GM12878 (cell line): ENCODE results near the gene ADAR. TPM values are rescaled to one million over a fixed set of nuclear protein-coding genes. Genes with fewer than 3 reads are reported as not detected.

Source experiments
- CBFB ChIP-seq: IDR thresholded peaks from 2 replicates; pipeline ENCODE4 v1.6.1; 2016; ENCODE audit warnings: antibody characterized with exemption, low read depth
- CHD2 ChIP-seq: IDR thresholded peaks from 2 replicates; pipeline ENCODE4 v1.6.1; 2011; ENCODE audit warnings: low read depth, low read length, improper control_type of control experiment, borderline replicate concordance
- CREB1 ChIP-seq: IDR thresholded peaks from 2 replicates; pipeline ENCODE4 v1.6.1; 2012; ENCODE audit warnings: low read depth, mild to moderate bottlenecking, inconsistent platforms
- DPF2 ChIP-seq: fragments of 450-650 bp; IDR thresholded peaks from 2 replicates; pipeline ENCODE4 v1.6.1; 2017; ENCODE audit warnings: mild to moderate bottlenecking
- EED ChIP-seq: sonication (generic); IDR thresholded peaks from 2 replicates; pipeline ENCODE4 v1.6.1; 2016; ENCODE audit warnings: antibody characterized with exemption, low read depth
- HCFC1 ChIP-seq: fragments of 150-350 bp; IDR thresholded peaks from 2 replicates; pipeline ENCODE4 v1.6.1; 2014; ENCODE audit warnings: low read length
- IKZF2 ChIP-seq, 2 experiments: fragments of 450-650 bp; IDR thresholded peaks; 2 replicates each; pipeline ENCODE4 v1.6.1; 2017; ENCODE audit warnings: mild to moderate bottlenecking in 2 of 2, moderate library complexity in 2 of 2
- IRF4 ChIP-seq: IDR thresholded peaks from 2 replicates; pipeline ENCODE4 v1.6.1; 2011; ENCODE audit warnings: low read depth, low read length
- MTA2 ChIP-seq: fragments of 450-650 bp; IDR thresholded peaks from 2 replicates; pipeline ENCODE4 v1.6.1; 2016; ENCODE audit warnings: low read depth, mild to moderate bottlenecking, moderate library complexity
- MXI1 ChIP-seq: fragments of 150-350 bp; IDR thresholded peaks from 2 replicates; pipeline ENCODE4 v1.6.1; 2011; ENCODE audit warnings: low read depth, mild to moderate bottlenecking, inconsistent platforms, low read length, improper control_type of control experiment
- NR2C2 ChIP-seq: IDR thresholded peaks from 2 replicates; pipeline ENCODE4 v1.6.1; 2011; ENCODE audit warnings: borderline replicate concordance, low read depth; ENCODE audit not compliant: control insufficient read depth, insufficient read length
- NR2F1 ChIP-seq: fragments of 450-650 bp; conservative IDR thresholded peaks from 2 replicates; pipeline ENCODE4 v1.6.1; 2017; ENCODE audit warnings: mild to moderate bottlenecking
- PAX5 ChIP-seq: IDR thresholded peaks from 2 replicates; pipeline ENCODE4 v1.6.1; 2011; ENCODE audit warnings: low read depth, low read length, borderline replicate concordance
- POLR2AphosphoS2 ChIP-seq: IDR thresholded peaks from 2 replicates; pipeline ENCODE4 v1.6.1; 2011; ENCODE audit warnings: low read depth, mild to moderate bottlenecking, low read length, improper control_type of control experiment, moderate library complexity
- RB1 ChIP-seq: fragments of 450-650 bp; formaldehyde crosslinking; IDR thresholded peaks from 2 replicates; pipeline ENCODE4 v1.6.1; 2017; ENCODE audit warnings: mild to moderate bottlenecking, borderline replicate concordance
- RUNX3 ChIP-seq: IDR thresholded peaks from 2 replicates; pipeline ENCODE4 v1.6.1; 2012; ENCODE audit warnings: low read length, inconsistent platforms
- SMAD1 ChIP-seq: fragments of 450-650 bp; IDR thresholded peaks from 2 replicates; pipeline ENCODE4 v1.6.1; 2018; ENCODE audit warnings: mild to moderate bottlenecking, low read depth; ENCODE audit not compliant: partially characterized antibody
- SPI1 ChIP-seq: IDR thresholded peaks from 2 replicates; pipeline ENCODE4 v1.6.1; 2011; ENCODE audit warnings: low read depth, mild to moderate bottlenecking, low read length, moderate library complexity, borderline replicate concordance; ENCODE audit not compliant: insufficient read depth
- TAF1 ChIP-seq: IDR thresholded peaks from 2 replicates; pipeline ENCODE4 v1.6.1; 2011; ENCODE audit warnings: mild to moderate bottlenecking, low read depth, low read length, borderline replicate concordance
- ZNF217 ChIP-seq: fragments of 450-650 bp; IDR thresholded peaks from 2 replicates; pipeline ENCODE4 v1.6.1; 2017; ENCODE audit warnings: antibody characterized with exemption, mild to moderate bottlenecking
- ZNF24 ChIP-seq: fragments of 450-650 bp; IDR thresholded peaks from 2 replicates; pipeline ENCODE4 v1.6.1; 2017; ENCODE audit warnings: antibody characterized with exemption, mild to moderate bottlenecking
- polyA plus RNA-seq, 11 experiments: library from polyadenylated mRNA; depleted of rRNA in 4 of 11; unstranded in 6 of 11; stranded (reverse) in 5 of 11; fragments of >200 nt; fragmentation: Nextera tagmentation in 4 of 11; fragmentation: Illumina TruSeq in 1 of 11; extraction: Ambion mirVana in 4 of 11; extraction: Trizol in 1 of 11; gene quantifications; 1 replicate in 1 of 11; 2 replicates in 10 of 11; pipeline versions ENCODE4 v1.2.1 to v1.2.3, GENCODE V29; 2011 to 2016; ENCODE audit warnings: inconsistent platforms in 2 of 11, missing spikeins in 2 of 11, low read depth in 1 of 11
- total RNA-seq, 4 experiments: library from RNA; depleted of rRNA in 3 of 4; stranded (reverse); fragments of >200 nt in 3 of 4; fragmentation: Illumina TruSeq in 1 of 4; extraction: Trizol in 1 of 4; gene quantifications; 2 replicates each; pipeline versions ENCODE4 v1.2.1 to v1.2.3, GENCODE V29; 2013 to 2021
- TF ChIP-seq, protein P1 (sequence below): fragments of 450-650 bp; IDR thresholded peaks from 2 replicates; pipeline ENCODE4 v1.6.1; 2016; ENCODE audit warnings: mild to moderate bottlenecking, moderate library complexity, borderline replicate concordance
- TF ChIP-seq, protein P2 (sequence below): IDR thresholded peaks from 2 replicates; pipeline ENCODE4 v1.6.1; 2012; ENCODE audit warnings: low read depth, low read length, improper control_type of control experiment
- TF ChIP-seq, protein P3 (sequence below), 3 experiments: IDR thresholded peaks in 2 of 3; conservative IDR thresholded peaks in 1 of 3; 2 replicates each; pipeline ENCODE4 v1.5.1; 2011; ENCODE audit warnings: low read depth in 3 of 3, low read length in 3 of 3, mild to moderate bottlenecking in 3 of 3, control low read depth in 2 of 3, moderate library complexity in 2 of 3, inconsistent platforms in 1 of 3, mixed read lengths in 1 of 3; ENCODE audit not compliant: control insufficient read depth in 2 of 3, insufficient read depth in 1 of 3; ENCODE audit errors: extremely low read depth in 1 of 3

ADAR gene
- total and polyA plus RNA-seq, 10 of the 15 experiments (the other 5 are each of a cell fraction or from before 2014, with no cell fraction given) = 55.5 to 413 (median 176) TPM

DNA sequence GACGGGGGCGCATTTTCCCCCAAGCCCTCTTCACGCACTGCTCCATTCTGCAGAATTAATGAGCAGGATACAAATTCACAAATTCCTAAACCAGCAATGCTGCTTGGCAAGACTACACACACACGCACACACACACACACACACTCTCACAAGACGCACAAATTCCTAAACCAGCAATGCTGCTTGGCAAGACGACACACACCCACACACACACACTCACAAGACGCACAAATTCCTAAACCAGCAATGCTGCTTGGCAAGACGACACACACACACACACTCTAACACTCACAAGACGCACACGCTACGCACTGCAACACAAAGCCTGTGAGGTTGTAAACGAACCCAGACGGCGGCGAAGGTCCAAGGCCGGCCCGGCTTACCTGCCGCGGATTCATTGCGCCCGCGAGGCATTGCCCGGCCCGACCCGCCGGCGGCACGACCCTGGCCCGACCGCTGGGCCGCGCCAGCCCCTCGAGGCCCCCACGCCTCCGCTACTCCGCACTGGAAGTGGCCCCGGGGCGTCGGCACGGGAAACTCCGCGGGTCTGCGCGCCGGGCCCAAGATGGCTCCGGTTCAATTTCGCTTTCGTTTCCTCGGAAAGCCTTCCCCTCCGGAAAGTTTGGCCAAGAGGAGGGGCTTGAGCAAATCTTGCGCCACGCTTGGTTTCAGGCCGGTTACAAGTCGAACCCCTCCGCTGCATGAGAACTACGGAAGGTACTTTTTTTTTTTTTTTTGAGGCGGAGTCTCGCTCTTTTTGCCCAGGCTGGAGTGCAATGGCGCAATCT is at the start of gene ADAR (continued):
- TF ChIP-seq POLR2AphosphoS2 (peak; percentile 51), ZNF217 (peak; percentile 49; the same call in 1 of the 2 replicates), IKZF2 (IDR thresholded peaks at IDR 0.05) (peak; percentile 47; a peak in 1 of 4 replicates), HCFC1 (peak; percentile 52), TAF1 (peak; percentile 96), MXI1 (peak; percentile 58), SPI1 (peak; percentile 21; the same call in 1 of the 2 replicates), IRF4 (peak; percentile 50; the same call in 1 of the 2 replicates), CREB1 (peak; percentile 70), RUNX3 (peak; percentile 66), NR2F1 (peak; percentile 69; the same call in 1 of the 2 replicates), ZNF24 (peak; percentile 48; the same call in 1 of the 2 replicates), EED (no peak; the same call in 1 of the 2 replicates), NR2C2 (no peak), RB1 (peak; percentile 77; the same call in 1 of the 2 replicates), DPF2 (peak; percentile 89), PAX5 (peak; percentile 59; the same call in 1 of the 2 replicates), SMAD1 (peak; percentile 51), CHD2 (peak; percentile 92), CBFB (0 out of 2 replicates have a peak, but pooled peaks have one; percentile 64), MTA2 (0 out of 2 replicates have a peak, but pooled peaks have one; percentile 10)
- TF ChIP-seq, protein P1, sequence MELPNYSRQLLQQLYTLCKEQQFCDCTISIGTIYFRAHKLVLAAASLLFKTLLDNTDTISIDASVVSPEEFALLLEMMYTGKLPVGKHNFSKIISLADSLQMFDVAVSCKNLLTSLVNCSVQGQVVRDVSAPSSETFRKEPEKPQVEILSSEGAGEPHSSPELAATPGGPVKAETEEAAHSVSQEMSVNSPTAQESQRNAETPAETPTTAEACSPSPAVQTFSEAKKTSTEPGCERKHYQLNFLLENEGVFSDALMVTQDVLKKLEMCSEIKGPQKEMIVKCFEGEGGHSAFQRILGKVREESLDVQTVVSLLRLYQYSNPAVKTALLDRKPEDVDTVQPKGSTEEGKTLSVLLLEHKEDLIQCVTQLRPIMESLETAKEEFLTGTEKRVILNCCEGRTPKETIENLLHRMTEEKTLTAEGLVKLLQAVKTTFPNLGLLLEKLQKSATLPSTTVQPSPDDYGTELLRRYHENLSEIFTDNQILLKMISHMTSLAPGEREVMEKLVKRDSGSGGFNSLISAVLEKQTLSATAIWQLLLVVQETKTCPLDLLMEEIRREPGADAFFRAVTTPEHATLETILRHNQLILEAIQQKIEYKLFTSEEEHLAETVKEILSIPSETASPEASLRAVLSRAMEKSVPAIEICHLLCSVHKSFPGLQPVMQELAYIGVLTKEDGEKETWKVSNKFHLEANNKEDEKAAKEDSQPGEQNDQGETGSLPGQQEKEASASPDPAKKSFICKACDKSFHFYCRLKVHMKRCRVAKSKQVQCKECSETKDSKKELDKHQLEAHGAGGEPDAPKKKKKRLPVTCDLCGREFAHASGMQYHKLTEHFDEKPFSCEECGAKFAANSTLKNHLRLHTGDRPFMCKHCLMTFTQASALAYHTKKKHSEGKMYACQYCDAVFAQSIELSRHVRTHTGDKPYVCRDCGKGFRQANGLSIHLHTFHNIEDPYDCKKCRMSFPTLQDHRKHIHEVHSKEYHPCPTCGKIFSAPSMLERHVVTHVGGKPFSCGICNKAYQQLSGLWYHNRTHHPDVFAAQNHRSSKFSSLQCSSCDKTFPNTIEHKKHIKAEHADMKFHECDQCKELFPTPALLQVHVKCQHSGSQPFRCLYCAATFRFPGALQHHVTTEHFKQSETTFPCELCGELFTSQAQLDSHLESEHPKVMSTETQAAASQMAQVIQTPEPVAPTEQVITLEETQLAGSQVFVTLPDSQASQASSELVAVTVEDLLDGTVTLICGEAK = no peak
- TF ChIP-seq, protein P2, sequence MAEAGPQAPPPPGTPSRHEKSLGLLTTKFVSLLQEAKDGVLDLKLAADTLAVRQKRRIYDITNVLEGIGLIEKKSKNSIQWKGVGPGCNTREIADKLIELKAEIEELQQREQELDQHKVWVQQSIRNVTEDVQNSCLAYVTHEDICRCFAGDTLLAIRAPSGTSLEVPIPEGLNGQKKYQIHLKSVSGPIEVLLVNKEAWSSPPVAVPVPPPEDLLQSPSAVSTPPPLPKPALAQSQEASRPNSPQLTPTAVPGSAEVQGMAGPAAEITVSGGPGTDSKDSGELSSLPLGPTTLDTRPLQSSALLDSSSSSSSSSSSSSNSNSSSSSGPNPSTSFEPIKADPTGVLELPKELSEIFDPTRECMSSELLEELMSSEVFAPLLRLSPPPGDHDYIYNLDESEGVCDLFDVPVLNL = no peak
- TF ChIP-seq, protein P3, sequence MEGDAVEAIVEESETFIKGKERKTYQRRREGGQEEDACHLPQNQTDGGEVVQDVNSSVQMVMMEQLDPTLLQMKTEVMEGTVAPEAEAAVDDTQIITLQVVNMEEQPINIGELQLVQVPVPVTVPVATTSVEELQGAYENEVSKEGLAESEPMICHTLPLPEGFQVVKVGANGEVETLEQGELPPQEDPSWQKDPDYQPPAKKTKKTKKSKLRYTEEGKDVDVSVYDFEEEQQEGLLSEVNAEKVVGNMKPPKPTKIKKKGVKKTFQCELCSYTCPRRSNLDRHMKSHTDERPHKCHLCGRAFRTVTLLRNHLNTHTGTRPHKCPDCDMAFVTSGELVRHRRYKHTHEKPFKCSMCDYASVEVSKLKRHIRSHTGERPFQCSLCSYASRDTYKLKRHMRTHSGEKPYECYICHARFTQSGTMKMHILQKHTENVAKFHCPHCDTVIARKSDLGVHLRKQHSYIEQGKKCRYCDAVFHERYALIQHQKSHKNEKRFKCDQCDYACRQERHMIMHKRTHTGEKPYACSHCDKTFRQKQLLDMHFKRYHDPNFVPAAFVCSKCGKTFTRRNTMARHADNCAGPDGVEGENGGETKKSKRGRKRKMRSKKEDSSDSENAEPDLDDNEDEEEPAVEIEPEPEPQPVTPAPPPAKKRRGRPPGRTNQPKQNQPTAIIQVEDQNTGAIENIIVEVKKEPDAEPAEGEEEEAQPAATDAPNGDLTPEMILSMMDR (IDR thresholded peaks at IDR 0.05 in 2 of 3, conservative IDR thresholded peaks at IDR 0.05 in 1 of 3; ENCODE audit: control insufficient read depth in 2 of 3, extremely low read depth in 1 of 3, insufficient read depth in 1 of 3, low read depth in 3 of 3, low read length in 3 of 3) = 0 out of 6 replicates have a peak, but pooled peaks of 2 of the 3 experiments have one; percentile 4 to 5
